Duodenal mucosa (tissue), 2 donors: ENCODE results near the gene VSIG10L.

Source experiments
- H3K27ac ChIP-seq: one replicate; pipeline ENCODE4 v1.7.0; 2013; ENCODE audit warnings: low read depth, low read length
- H3K27me3 ChIP-seq, 2 donors: one replicate each; pipeline ENCODE4 v1.7.0; 2013; ENCODE audit warnings: low read length in 2 of 2, control low read depth in 1 of 2; ENCODE audit not compliant: insufficient read depth in 2 of 2, control insufficient read depth in 1 of 2
- H3K36me3 ChIP-seq, 2 donors: one replicate each; pipeline ENCODE4 v1.7.0; 2013; ENCODE audit warnings: low read length in 2 of 2, control low read depth in 1 of 2; ENCODE audit not compliant: insufficient read depth in 2 of 2, control insufficient read depth in 1 of 2
- H3K4me1 ChIP-seq, 2 donors: one replicate each; pipeline ENCODE4 v1.7.0; 2013; ENCODE audit warnings: low read length in 2 of 2, control low read depth in 1 of 2; ENCODE audit not compliant: insufficient read depth in 2 of 2, control insufficient read depth in 1 of 2
- H3K4me3 ChIP-seq, 2 donors: one replicate each; pipeline ENCODE4 v1.7.0; 2013; ENCODE audit warnings: low read length in 2 of 2, low read depth in 1 of 2
- H3K9ac ChIP-seq, 2 donors: one replicate each; pipeline ENCODE4 v1.7.0; 2013; ENCODE audit warnings: low read length in 2 of 2, low read depth in 1 of 2
- H3K9me3 ChIP-seq, 2 donors: one replicate each; pipeline ENCODE4 v1.7.0; 2013; ENCODE audit warnings: low read length in 2 of 2, control low read depth in 1 of 2; ENCODE audit not compliant: control insufficient read depth in 1 of 2

Gene VSIG10L

GRCh38 chr19:51317376-51317775 is 24.6 kb downstream of the VSIG10L start:
- no peaks in the 10 kb centered on the region for H3K4me1 ChIP-seq
- no peak overlapping the region for H3K27ac ChIP-seq
- no peaks in the 10 kb centered on the region for H3K27me3 ChIP-seq
- H3K36me3 ChIP-seq = no peaks in the 10 kb centered on the region
- H3K9me3 ChIP-seq = no peaks in the 10 kb centered on the region
- H3K4me3 ChIP-seq = no peak overlapping the region
- H3K9ac ChIP-seq = no peak overlapping the region

GRCh38 chr19:51316688-51317087 is 25.3 kb downstream of the VSIG10L start:
- no peaks in the 10 kb centered on the region for H3K27me3 ChIP-seq

GRCh38 chr19:51311351-51312257 is 30.3 kb downstream of the VSIG10L start, which contains the start of gene IGLON5:
IGLON5 (plus strand) TSS chr19:51311644; CDS start chr19:51311848, 204 bp downstream.
- Histone ChIP-seq H3K27ac (no peak within 1 kb of the TSS), H3K27me3 (no peaks in the 10 kb centered on the region), H3K4me1 (no peaks in the 10 kb centered on the region), H3K9me3 (peaks cover 0 to 10% of the 10 kb centered on the region in 2 donors), H3K4me3 (no peak within 1 kb of the TSS), H3K36me3 (no peaks in the 10 kb centered on the region), H3K9ac (no peak within 1 kb of the TSS)

More at GRCh38 chr19:51316688-51317087, 25.3 kb downstream of the VSIG10L start:
- H3K9me3 ChIP-seq = no peaks in the 10 kb centered on the region
- no peak overlapping the region for H3K9ac ChIP-seq
- H3K4me3 ChIP-seq = no peak overlapping the region
- H3K36me3 ChIP-seq = no peaks in the 10 kb centered on the region
- no peaks in the 10 kb centered on the region for H3K4me1 ChIP-seq
- H3K27ac ChIP-seq = no peak overlapping the region

GRCh38 chr19:51305479-51305878 is 36.5 kb downstream of the VSIG10L start:
- Histone ChIP-seq H3K27me3 (no peaks in the 10 kb centered on the region), H3K4me3 (no peak overlapping the region), H3K9me3 (peaks cover 0 to 10% of the 10 kb centered on the region in 2 donors), H3K27ac (no peak overlapping the region), H3K9ac (no peak overlapping the region), H3K4me1 (no peaks in the 10 kb centered on the region), H3K36me3 (no peaks in the 10 kb centered on the region)

- Histone ChIP-seq H3K9ac (no peak overlapping the region), H3K27ac (no peak overlapping the region), H3K4me1 (no peaks in the 10 kb centered on the region), H3K9me3 (no peaks in the 10 kb centered on the region), H3K27me3 (no peaks in the 10 kb centered on the region), H3K4me3 (no peak overlapping the region), H3K36me3 (no peaks in the 10 kb centered on the region)
Observed at GRCh38 chr19:51301266-51301665, 40.7 kb downstream of the VSIG10L start.

- no peak overlapping the region for H3K9ac ChIP-seq
- H3K4me3 ChIP-seq = no peak overlapping the region
- no peak overlapping the region for H3K27ac ChIP-seq
- no peaks in the 10 kb centered on the region for H3K4me1 ChIP-seq
- H3K27me3 ChIP-seq = peaks cover 0 to 5% of the 10 kb centered on the region in 2 donors
- H3K36me3 ChIP-seq = no peaks in the 10 kb centered on the region
- no peaks in the 10 kb centered on the region for H3K9me3 ChIP-seq
Observed at GRCh38 chr19:51297406-51297805, 44.5 kb downstream of the VSIG10L start.

GRCh38 chr19:51296336-51297093 is 45.4 kb downstream of the VSIG10L start:
- Histone ChIP-seq H3K9ac (no peak overlapping the region), H3K36me3 (no peaks in the 10 kb centered on the region), H3K27me3 (peaks cover 0 to 5% of the 10 kb centered on the region in 2 donors), H3K27ac (no peak overlapping the region), H3K4me3 (no peak overlapping the region), H3K4me1 (no peaks in the 10 kb centered on the region), H3K9me3 (no peaks in the 10 kb centered on the region)

- Histone ChIP-seq H3K9ac (no peak overlapping the region), H3K27ac (no peak overlapping the region), H3K9me3 (no peaks in the 10 kb centered on the region), H3K36me3 (no peaks in the 10 kb centered on the region), H3K4me1 (no peaks in the 10 kb centered on the region), H3K27me3 (peaks cover 0 to 5% of the 10 kb centered on the region in 2 donors), H3K4me3 (no peak overlapping the region)
Observed at GRCh38 chr19:51295382-51296126, 46.4 kb downstream of the VSIG10L start.

- no peak overlapping the region for H3K27ac ChIP-seq
- no peaks in the 10 kb centered on the region for H3K36me3 ChIP-seq
- H3K4me1 ChIP-seq = no peaks in the 10 kb centered on the region
- H3K27me3 ChIP-seq = peaks cover 0 to 5% of the 10 kb centered on the region in 2 donors
- H3K4me3 ChIP-seq = no peak overlapping the region
- no peak overlapping the region for H3K9ac ChIP-seq
- H3K9me3 ChIP-seq = no peaks in the 10 kb centered on the region
Observed at GRCh38 chr19:51294977-51295375, 47.0 kb downstream of the VSIG10L start.
